Effector memory CD4-positive, alpha-beta T cell (primary cell): Measurements from ENCODE around the gene MAGEE1.

Source experiments
- DNase-seq, 3 donors: peaks; one replicate each; pipeline ENCODE4 v3.0.0-alpha.2; 2020
- H3K27ac ChIP-seq: 2 replicates; pipeline ENCODE4 v1.7.0; 2013; ENCODE audit warnings: mild to moderate bottlenecking, low read length, moderate library complexity; ENCODE audit not compliant: insufficient read depth, poor library complexity, severe bottlenecking
- H3K27me3 ChIP-seq: replicated peaks from 2 replicates; pipeline ENCODE4 v1.7.0; 2013; ENCODE audit warnings: mild to moderate bottlenecking, low read length; ENCODE audit not compliant: insufficient read depth, control insufficient read depth, poor library complexity, severe bottlenecking
- H3K36me3 ChIP-seq: 2 replicates; pipeline ENCODE4 v1.7.0; 2013; ENCODE audit warnings: mild to moderate bottlenecking, low read length, moderate library complexity; ENCODE audit not compliant: control insufficient read depth, insufficient read depth
- H3K4me1 ChIP-seq: 2 replicates; pipeline ENCODE4 v1.7.0; 2013; ENCODE audit warnings: low read length, mild to moderate bottlenecking; ENCODE audit not compliant: control insufficient read depth, insufficient read depth, poor library complexity, severe bottlenecking
- H3K4me3 ChIP-seq: 2 replicates; pipeline ENCODE4 v1.7.0; 2013; ENCODE audit warnings: low read length, low read depth, mild to moderate bottlenecking; ENCODE audit not compliant: insufficient read depth, poor library complexity, severe bottlenecking
- H3K9me3 ChIP-seq: 2 replicates; pipeline ENCODE4 v1.7.0; 2013; ENCODE audit warnings: mild to moderate bottlenecking, low read length, moderate library complexity; ENCODE audit not compliant: control insufficient read depth

MAGEE1 gene

DNA sequence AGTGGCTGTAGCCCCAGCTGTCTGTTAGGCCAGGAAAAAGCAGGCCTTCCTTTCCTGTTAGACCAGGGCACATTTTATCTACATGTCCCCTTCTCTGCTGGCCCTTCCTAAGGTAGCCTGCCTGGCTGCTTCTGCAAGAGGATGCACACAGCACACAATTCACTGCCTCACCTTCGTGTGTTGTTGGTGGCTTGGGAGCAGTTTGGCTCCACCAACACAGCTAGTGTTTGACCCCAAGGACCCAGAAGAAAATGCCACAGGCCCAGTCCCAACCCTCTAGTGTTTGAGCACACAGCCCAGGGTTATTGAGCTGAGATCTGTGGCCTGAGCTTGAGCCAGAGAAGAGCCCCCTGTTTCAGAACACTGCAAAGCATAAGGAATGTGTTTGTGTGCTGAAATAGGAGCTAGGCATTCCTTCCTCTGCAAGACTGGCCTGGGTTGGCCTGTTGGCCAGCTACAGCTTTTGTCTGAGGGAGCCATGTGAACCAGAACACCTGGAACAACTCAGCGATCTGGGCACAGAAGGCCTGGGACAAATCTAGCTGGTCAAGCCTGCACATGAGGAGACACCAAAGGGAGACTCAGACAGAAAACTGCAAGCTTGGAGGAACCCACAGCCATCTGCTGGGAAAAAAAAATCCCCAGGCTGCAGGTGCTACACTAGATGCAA lies 26.4 kb downstream of the MAGEE1 start:
- H3K4me1 ChIP-seq = peaks cover 3% of the 10 kb centered on the region
- no peaks in the 10 kb centered on the region for H3K36me3 ChIP-seq
- no peak overlapping the region for H3K27ac ChIP-seq
- no peak overlapping the region for H3K4me3 ChIP-seq
- H3K27me3 ChIP-seq = no peaks in the 10 kb centered on the region
- no peaks in the 10 kb centered on the region for H3K9me3 ChIP-seq
- DNase-seq = no peak

DNA sequence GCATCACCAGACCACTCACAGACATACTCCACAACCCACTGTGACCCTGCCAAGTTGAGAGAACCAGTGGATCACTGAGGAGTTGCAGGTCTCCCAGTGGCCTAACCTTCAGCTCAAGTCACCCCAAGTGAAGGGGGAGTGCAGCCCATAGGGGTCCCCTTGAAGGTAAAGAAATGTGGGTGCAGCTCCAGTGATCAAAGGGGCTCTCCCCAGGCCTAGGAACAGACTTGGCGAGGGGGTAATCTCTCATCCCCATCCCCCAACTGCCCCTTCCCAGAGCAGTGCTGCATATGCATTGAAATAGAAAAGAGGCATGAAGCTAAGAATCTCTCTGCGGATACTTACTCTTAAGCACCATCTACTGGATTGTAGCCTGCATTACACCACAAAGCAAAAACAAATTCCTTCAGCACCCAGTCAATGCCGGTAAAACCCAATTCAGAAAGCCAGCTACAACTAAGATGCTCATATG lies 27.0 kb downstream of the MAGEE1 start:
- Histone ChIP-seq H3K27me3 (no peaks in the 10 kb centered on the region), H3K36me3 (no peaks in the 10 kb centered on the region), H3K9me3 (no peaks in the 10 kb centered on the region), H3K4me3 (no peak overlapping the region), H3K27ac (no peak overlapping the region), H3K4me1 (peaks cover 3% of the 10 kb centered on the region)
- no peak for DNase-seq

DNA sequence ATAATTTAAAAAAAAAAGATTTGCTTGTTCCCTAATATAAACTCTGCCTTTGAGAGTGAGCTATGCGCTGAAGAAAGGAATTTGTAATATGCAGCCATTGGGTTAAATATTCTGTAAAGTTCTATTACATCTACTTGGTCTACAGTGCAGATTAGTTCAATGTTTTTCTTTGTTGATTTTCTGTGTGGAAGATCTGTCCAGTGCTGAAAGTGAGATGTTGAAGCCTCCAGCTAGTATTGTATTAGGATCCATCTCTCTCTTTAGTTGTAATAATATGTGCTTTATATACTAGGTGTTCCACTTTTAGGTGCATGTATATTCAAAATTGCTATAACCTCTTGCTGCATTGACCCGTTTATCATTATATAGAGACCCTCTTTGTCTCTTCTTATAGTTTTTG lies 49.8 kb downstream of the MAGEE1 start:
- Histone ChIP-seq H3K4me1 (no peaks in the 10 kb centered on the region), H3K27me3 (no peaks in the 10 kb centered on the region), H3K4me3 (no peak overlapping the region), H3K27ac (no peak overlapping the region), H3K36me3 (no peaks in the 10 kb centered on the region), H3K9me3 (no peaks in the 10 kb centered on the region)
- DNase-seq = no peak
